H9 (cell line): ENCODE measurements around the gene UGT1A7. TPM values are rescaled to one million over a fixed set of nuclear protein-coding genes. Genes with fewer than 3 reads are reported as not detected.

Experiments used
- DNase-seq: peaks from one replicate; pipeline ENCODE4 v3.0.0-alpha.2; 2017
- H2AFZ ChIP-seq: one replicate; pipeline ENCODE4 v1.6.1; 2013; ENCODE audit warnings: mild to moderate bottlenecking, low read length, control low read depth, moderate library complexity
- H2AK5ac ChIP-seq: 2 replicates; pipeline ENCODE4 v1.6.1; 2013; ENCODE audit warnings: low read length, control low read depth, mixed read lengths; ENCODE audit not compliant: insufficient read length
- H2BK120ac ChIP-seq: one replicate; pipeline ENCODE4 v1.6.1; 2013; ENCODE audit warnings: low read depth, mild to moderate bottlenecking, low read length, control low read depth, inconsistent platforms; ENCODE audit not compliant: poor library complexity, severe bottlenecking
- H2BK12ac ChIP-seq: 2 replicates; pipeline ENCODE4 v1.6.1; 2013; ENCODE audit warnings: low read length, control low read depth, mixed read lengths, low read depth; ENCODE audit not compliant: insufficient read length
- H2BK15ac ChIP-seq: 2 replicates; pipeline ENCODE4 v1.6.1; 2013; ENCODE audit warnings: low read depth, low read length, control low read depth
- H2BK20ac ChIP-seq: one replicate; pipeline ENCODE4 v1.6.1; 2013; ENCODE audit warnings: low read depth, mild to moderate bottlenecking, low read length, control low read depth, inconsistent platforms; ENCODE audit not compliant: poor library complexity, severe bottlenecking
- H2BK5ac ChIP-seq: 2 replicates; pipeline ENCODE4 v1.6.1; 2013; ENCODE audit warnings: low read length, control low read depth, mixed read lengths; ENCODE audit not compliant: insufficient read length
- H3K14ac ChIP-seq: 2 replicates; pipeline ENCODE4 v1.6.1; 2013; ENCODE audit warnings: low read length, control low read depth; ENCODE audit not compliant: insufficient read depth
- H3K18ac ChIP-seq: 2 replicates; pipeline ENCODE4 v1.6.1; 2013; ENCODE audit warnings: low read depth, mild to moderate bottlenecking, mixed read lengths, low read length, control low read depth; ENCODE audit not compliant: insufficient read length
- H3K23ac ChIP-seq: 2 replicates; pipeline ENCODE4 v1.6.1; 2013; ENCODE audit warnings: low read length, control low read depth, mixed read lengths, low read depth; ENCODE audit not compliant: insufficient read length
- H3K23me2 ChIP-seq: 2 replicates; pipeline ENCODE4 v1.6.1; 2013; ENCODE audit warnings: low read depth, mild to moderate bottlenecking, mixed read lengths, low read length, control low read depth; ENCODE audit not compliant: insufficient read length, poor library complexity, severe bottlenecking
- H3K27ac ChIP-seq: 2 replicates; pipeline ENCODE4 v1.5.1; 2013; ENCODE audit warnings: low read length, control low read depth, mixed read lengths, low read depth; ENCODE audit not compliant: insufficient read length
- H3K27me3 ChIP-seq: 2 replicates; pipeline ENCODE4 v1.6.1; 2013; ENCODE audit warnings: low read length, control low read depth, inconsistent platforms; ENCODE audit not compliant: insufficient read depth
- H3K4ac ChIP-seq: 2 replicates; pipeline ENCODE4 v1.6.1; 2013; ENCODE audit warnings: low read depth, mild to moderate bottlenecking, control low read depth, inconsistent platforms, low read length, moderate library complexity
- H3K4me1 ChIP-seq: 2 replicates; pipeline ENCODE4 v1.6.1; 2013; ENCODE audit warnings: low read length, control low read depth, inconsistent platforms; ENCODE audit not compliant: insufficient read depth
- H3K4me2 ChIP-seq: 2 replicates; pipeline ENCODE4 v1.6.1; 2013; ENCODE audit warnings: low read length, control low read depth, mixed read lengths; ENCODE audit not compliant: insufficient read length, insufficient read depth
- H3K56ac ChIP-seq: 2 replicates; pipeline ENCODE4 v1.6.1; 2013; ENCODE audit warnings: low read depth, mild to moderate bottlenecking, mixed read lengths, low read length, control low read depth; ENCODE audit not compliant: insufficient read length
- H3K79me1 ChIP-seq: 2 replicates; pipeline ENCODE4 v1.6.1; 2013; ENCODE audit warnings: low read depth, mild to moderate bottlenecking, moderate library complexity, low read length, control low read depth, inconsistent platforms; ENCODE audit not compliant: insufficient read depth, poor library complexity, severe bottlenecking
- H3K79me2 ChIP-seq: 2 replicates; pipeline ENCODE4 v1.6.1; 2013; ENCODE audit warnings: low read length, control low read depth, inconsistent platforms; ENCODE audit not compliant: insufficient read depth
- H3K9ac ChIP-seq: 2 replicates; pipeline ENCODE4 v1.6.1; 2013; ENCODE audit warnings: low read length, control low read depth, mixed read lengths; ENCODE audit not compliant: insufficient read length; ENCODE audit errors: extremely low read depth
- H3K9me3 ChIP-seq: one replicate; pipeline ENCODE4 v1.6.1; 2013; ENCODE audit warnings: low read depth, low read length, inconsistent platforms; ENCODE audit not compliant: control insufficient read depth
- H3T11ph ChIP-seq: one replicate; pipeline ENCODE4 v1.6.1; 2013; ENCODE audit warnings: mild to moderate bottlenecking, low read length, control low read depth, inconsistent platforms
- H4K20me1 ChIP-seq: one replicate; pipeline ENCODE4 v1.6.1; 2013; ENCODE audit not compliant: control insufficient read depth, insufficient read length, insufficient read depth
- H4K5ac ChIP-seq: 2 replicates; pipeline ENCODE4 v1.6.1; 2013; ENCODE audit warnings: low read depth, mild to moderate bottlenecking, mixed read lengths, low read length, control low read depth; ENCODE audit not compliant: insufficient read length
- H4K8ac ChIP-seq: replicated peaks from 2 replicates; pipeline ENCODE4 v1.6.1; 2013; ENCODE audit warnings: low read length, control low read depth, mixed read lengths, low read depth; ENCODE audit not compliant: insufficient read length
- H4K91ac ChIP-seq: 2 replicates; pipeline ENCODE4 v1.6.1; 2013; ENCODE audit warnings: low read depth, mild to moderate bottlenecking, moderate library complexity, mixed read lengths, low read length, control low read depth; ENCODE audit not compliant: insufficient read length
- H3K27ac Mint-ChIP-seq, 3 experiments: 2 replicates in 2 of 3; 3 replicates in 1 of 3; pipeline ENCODE4 v1.8.0; 2020 to 2021; ENCODE audit warnings: mixed read lengths in 3 of 3, mild to moderate bottlenecking in 1 of 3, moderate library complexity in 1 of 3
- H3K27me3 Mint-ChIP-seq: 2 replicates; pipeline ENCODE4 v1.8.0; 2021; ENCODE audit warnings: low read depth, mild to moderate bottlenecking, moderate library complexity, mixed read lengths
- H3K36me3 Mint-ChIP-seq, 3 experiments: 2 replicates in 2 of 3; 3 replicates in 1 of 3; pipeline ENCODE4 v1.8.0; 2020 to 2021; ENCODE audit warnings: low read depth in 3 of 3, mixed read lengths in 3 of 3; ENCODE audit not compliant: insufficient read depth in 1 of 3
- H3K4me1 Mint-ChIP-seq, 2 experiments: 2 replicates each; pipeline ENCODE4 v1.8.0; 2020; ENCODE audit warnings: mixed read lengths in 2 of 2
- H3K4me3 Mint-ChIP-seq, 2 experiments: 2 replicates in 1 of 2; 3 replicates in 1 of 2; pipeline ENCODE4 v1.8.0; 2020 to 2021; ENCODE audit warnings: mild to moderate bottlenecking in 2 of 2, mixed read lengths in 2 of 2, moderate library complexity in 1 of 2
- H3K9me3 Mint-ChIP-seq, 2 experiments: 2 replicates in 1 of 2; 3 replicates in 1 of 2; pipeline ENCODE4 v1.8.0; 2020; ENCODE audit warnings: mild to moderate bottlenecking in 2 of 2, mixed read lengths in 2 of 2, moderate library complexity in 1 of 2
- CTCF ChIP-seq: fragments of 200-600 bp; sonication (generic); conservative IDR thresholded peaks from 3 replicates; pipeline ENCODE4 v1.8.0; 2021; ENCODE audit warnings: antibody characterized with exemption, mild to moderate bottlenecking
- whole genome bisulfite sequencing: extraction: QIAGEN DNeasy Blood & Tissue Kit; methylation state at CpG from one replicate; pipeline ENCODE4 v1.1.7; 2013; ENCODE audit warnings: missing lambda C conversion rate, low lambda C conversion rate, mixed read lengths; ENCODE audit not compliant: insufficient read length; ENCODE audit errors: extremely low coverage; 5-methylcytosine and 5-hydroxymethylcytosine counted together
- total RNA-seq: library from RNA; stranded (reverse); gene quantifications from 2 replicates; pipeline ENCODE4 v1.2.1, GENCODE V29; 2021

The UGT1A7 gene
- total RNA-seq, 1 experiment from 2014 or later, result not detected

DNA sequence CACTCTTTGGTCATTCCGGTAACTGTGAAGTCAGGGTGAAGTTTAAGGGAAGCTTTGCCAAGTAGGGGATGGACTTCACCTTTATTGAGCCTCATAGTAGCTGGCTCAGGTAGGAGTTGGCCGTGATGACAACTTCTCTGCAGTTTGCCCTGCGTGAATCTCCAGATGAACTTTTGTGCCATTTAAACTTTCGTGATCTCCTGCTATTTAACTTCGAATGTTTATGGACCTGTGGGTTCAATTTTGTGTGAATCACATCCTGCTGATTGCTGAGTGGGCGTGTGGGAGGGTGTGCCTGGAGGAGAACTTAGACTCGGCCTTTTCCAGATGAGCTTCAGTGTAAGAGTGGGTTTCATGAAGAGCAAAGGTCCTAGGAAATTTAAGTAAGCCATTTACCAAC is 82.6 kb downstream of the UGT1A7 start:
- H4K91ac ChIP-seq, result no peak overlapping the region
- H3K4me2 ChIP-seq, result no peak overlapping the region
- no peak overlapping the region for H3K4ac ChIP-seq
- no peak overlapping the region for H2BK120ac ChIP-seq
- H4K20me1 ChIP-seq, result no peaks in the 10 kb centered on the region
- no peak overlapping the region for H3K27ac Mint-ChIP-seq
- H3T11ph ChIP-seq, result no peak overlapping the region
- WGBS, result no CpG with 5 or more reads among the region's 7 CpGs
- TF ChIP-seq CTCF, result no peak
- H2BK5ac ChIP-seq, result no peak overlapping the region
- no peak overlapping the region for H3K56ac ChIP-seq
- no peaks in the 10 kb centered on the region for H3K9me3 ChIP-seq
- no peak overlapping the region for H2BK20ac ChIP-seq
- H3K79me2 ChIP-seq, result no peaks in the 10 kb centered on the region
- H3K27ac ChIP-seq, result no peak overlapping the region
- H4K8ac ChIP-seq, result no peak overlapping the region
- H3K4me3 Mint-ChIP-seq, result no peak overlapping the region
- no peak overlapping the region for H4K5ac ChIP-seq
- no peak overlapping the region for H2AFZ ChIP-seq
- H3K27me3 ChIP-seq, result no peaks in the 10 kb centered on the region
- H3K14ac ChIP-seq, result no peak overlapping the region
- H3K9me3 Mint-ChIP-seq, result peaks cover 0 to 3% of the 10 kb centered on the region in 2 experiments; a peak in 1 of 5 replicates
- H3K23ac ChIP-seq, result no peak overlapping the region
- H2AK5ac ChIP-seq, result no peak overlapping the region
- DNase-seq, result no peak
- no peaks in the 10 kb centered on the region for H3K79me1 ChIP-seq
- peaks cover 5 to 6% of the 10 kb centered on the region in 2 experiments; a peak in 3 of 4 replicates for H3K4me1 Mint-ChIP-seq
- no peaks in the 10 kb centered on the region; a peak in 1 of 7 replicates for H3K36me3 Mint-ChIP-seq
- H3K27me3 Mint-ChIP-seq, result peaks cover 8% of the 10 kb centered on the region
- H3K4me1 ChIP-seq, result peaks cover 2% of the 10 kb centered on the region; the same call in 1 of the 2 replicates
- H2BK15ac ChIP-seq, result no peak overlapping the region
- H3K9ac ChIP-seq, result no peak overlapping the region
- no peak overlapping the region for H3K18ac ChIP-seq
- H3K23me2 ChIP-seq, result no peaks in the 10 kb centered on the region
- H2BK12ac ChIP-seq, result no peak overlapping the region
